OCI-LY7 (cell line): ENCODE results near the gene SLC6A18. TPM values are rescaled to one million over a fixed set of nuclear protein-coding genes. Genes with fewer than 3 reads are reported as not detected.

ENCODE experiments used
- BruUV-seq: library from RNA; stranded (reverse); fragments of 400-500 nt; replicated peaks from 2 replicates; lab custom pipeline; 2021; lab: Mats Ljungman, UMichigan
- CTCF ChIA-PET: fragments of 300-600 bp; sonication (Branson Sonifier 250); formaldehyde crosslinking; loops from one replicate; lab custom pipeline; 2022; ENCODE audit warnings: antibody characterized with exemption; ENCODE audit not compliant: unreplicated experiment; lab: Charles Lee
- POLR2A ChIA-PET: fragments of 300-600 bp; sonication (Branson Sonifier 250); formaldehyde crosslinking; loops from one replicate; lab custom pipeline; 2022; ENCODE audit warnings: antibody characterized with exemption; lab: Charles Lee
- DNase-seq: peaks from one replicate; pipeline ENCODE4 v3.0.0-alpha.2; 2015; ENCODE audit warnings: low spot score
- H2AFZ ChIP-seq: fragments of 200-600 bp; sonication (generic), shearing (Covaris generic); 2 replicates; pipeline ENCODE4 v1.6.1; 2014; ENCODE audit warnings: mild to moderate bottlenecking, antibody characterized with exemption, low read length, moderate library complexity
- H3K27ac ChIP-seq: fragments of 200-600 bp; sonication (generic); 2 replicates; pipeline ENCODE4 v1.5.1; 2014; ENCODE audit warnings: mixed run types, low read depth, mild to moderate bottlenecking, moderate library complexity, low read length, inconsistent platforms; ENCODE audit not compliant: poor library complexity, severe bottlenecking
- H3K36me3 ChIP-seq: fragments of 200-600 bp; sonication (generic); 2 replicates; pipeline ENCODE4 v1.6.1; 2014; ENCODE audit warnings: mild to moderate bottlenecking, antibody characterized with exemption, low read length, moderate library complexity, mixed read lengths; ENCODE audit not compliant: insufficient read depth
- H3K4me1 ChIP-seq: fragments of 200-600 bp; sonication (generic); 2 replicates; pipeline ENCODE4 v1.5.1; 2014; ENCODE audit warnings: mild to moderate bottlenecking, low read length; ENCODE audit not compliant: insufficient read depth, poor library complexity, severe bottlenecking
- H3K4me2 ChIP-seq: fragments of 200-600 bp; sonication (generic); 2 replicates; pipeline ENCODE4 v1.6.1; 2014; ENCODE audit warnings: mild to moderate bottlenecking, low read length
- H3K4me3 ChIP-seq: fragments of 200-600 bp; sonication (generic); 2 replicates; pipeline ENCODE4 v1.5.1; 2014; ENCODE audit warnings: mild to moderate bottlenecking, low read depth, low read length; ENCODE audit not compliant: poor library complexity, severe bottlenecking
- H3K79me2 ChIP-seq: fragments of 200-600 bp; sonication (generic); 2 replicates; pipeline ENCODE4 v1.6.1; 2016; ENCODE audit warnings: low read depth, mild to moderate bottlenecking, low read length, moderate library complexity, mixed read lengths; ENCODE audit not compliant: insufficient read depth
- H3K9me2 ChIP-seq: fragments of 200-600 bp; sonication (generic); 2 replicates; pipeline ENCODE4 v1.6.1; 2016; ENCODE audit warnings: mild to moderate bottlenecking, low read length, mixed read lengths; ENCODE audit not compliant: insufficient read depth
- H3K9me3 ChIP-seq: fragments of 200-600 bp; sonication (generic); 2 replicates; pipeline ENCODE4 v1.6.1; 2014; ENCODE audit warnings: mild to moderate bottlenecking, mixed run types, low read length, mixed read lengths
- H4K20me1 ChIP-seq: fragments of 200-600 bp; sonication (generic); 2 replicates; pipeline ENCODE4 v1.6.1; 2014; ENCODE audit warnings: mild to moderate bottlenecking, antibody characterized with exemption, low read length, moderate library complexity, mixed read lengths; ENCODE audit not compliant: insufficient read depth
- EZH2phosphoT487 ChIP-seq: fragments of 200-600 bp; sonication (generic); IDR thresholded peaks from 2 replicates; pipeline ENCODE4 v1.6.1; 2018; ENCODE audit warnings: low read depth, borderline replicate concordance, mild to moderate bottlenecking, mixed run types, antibody characterized with exemption, low read length, moderate library complexity, mixed read lengths
- intact Hi-C: fragments of 100-400 bp; cut with micrococcal nuclease; formaldehyde crosslinking; loops from one replicate; pipeline ENCODE4 v1.10.0; 2022; ENCODE audit not compliant: unreplicated experiment
- total RNA-seq, 2 experiments: library from RNA; depleted of rRNA in 1 of 2; stranded (reverse); fragments of >200 nt in 1 of 2; shearing (Covaris generic) in 1 of 2; gene quantifications; 2 replicates each; pipeline ENCODE4 v1.2.3, GENCODE V29; 2014 to 2022
- TF ChIP-seq, protein P1 (sequence below): fragments of 200-600 bp; sonication (generic); conservative IDR thresholded peaks from 2 replicates; pipeline ENCODE4 v1.5.1; 2014; ENCODE audit warnings: mild to moderate bottlenecking, antibody characterized with exemption, low read length, moderate library complexity, mixed read lengths

Gene SLC6A18
- total RNA-seq, 2 experiments from 2014 or later, result not detected

GRCh38 chr5:1207555-1207954, 17.6 kb upstream of the SLC6A18 start:
- Histone ChIP-seq H3K9me3 (no peaks in the 10 kb centered on the region), H3K4me3 (no peak overlapping the region), H2AFZ (no peak overlapping the region), H3K79me2 (no peaks in the 10 kb centered on the region), H4K20me1 (no peaks in the 10 kb centered on the region), H3K9me2 (no peaks in the 10 kb centered on the region), H3K4me1 (no peaks in the 10 kb centered on the region), H3K27ac (no peak overlapping the region), H3K36me3 (no peaks in the 10 kb centered on the region), H3K4me2 (no peak overlapping the region)
- CTCF ChIA-PET, result no interaction called here
- BruUV-seq, result no TSS peak
- POLR2A ChIA-PET, result no interaction called here
- DNase-seq, result no peak
- TF ChIP-seq, protein P1, sequence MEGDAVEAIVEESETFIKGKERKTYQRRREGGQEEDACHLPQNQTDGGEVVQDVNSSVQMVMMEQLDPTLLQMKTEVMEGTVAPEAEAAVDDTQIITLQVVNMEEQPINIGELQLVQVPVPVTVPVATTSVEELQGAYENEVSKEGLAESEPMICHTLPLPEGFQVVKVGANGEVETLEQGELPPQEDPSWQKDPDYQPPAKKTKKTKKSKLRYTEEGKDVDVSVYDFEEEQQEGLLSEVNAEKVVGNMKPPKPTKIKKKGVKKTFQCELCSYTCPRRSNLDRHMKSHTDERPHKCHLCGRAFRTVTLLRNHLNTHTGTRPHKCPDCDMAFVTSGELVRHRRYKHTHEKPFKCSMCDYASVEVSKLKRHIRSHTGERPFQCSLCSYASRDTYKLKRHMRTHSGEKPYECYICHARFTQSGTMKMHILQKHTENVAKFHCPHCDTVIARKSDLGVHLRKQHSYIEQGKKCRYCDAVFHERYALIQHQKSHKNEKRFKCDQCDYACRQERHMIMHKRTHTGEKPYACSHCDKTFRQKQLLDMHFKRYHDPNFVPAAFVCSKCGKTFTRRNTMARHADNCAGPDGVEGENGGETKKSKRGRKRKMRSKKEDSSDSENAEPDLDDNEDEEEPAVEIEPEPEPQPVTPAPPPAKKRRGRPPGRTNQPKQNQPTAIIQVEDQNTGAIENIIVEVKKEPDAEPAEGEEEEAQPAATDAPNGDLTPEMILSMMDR, result no peak
- TF ChIP-seq EZH2phosphoT487, result no peak
- intact Hi-C loops, result no loop called here

DNA sequence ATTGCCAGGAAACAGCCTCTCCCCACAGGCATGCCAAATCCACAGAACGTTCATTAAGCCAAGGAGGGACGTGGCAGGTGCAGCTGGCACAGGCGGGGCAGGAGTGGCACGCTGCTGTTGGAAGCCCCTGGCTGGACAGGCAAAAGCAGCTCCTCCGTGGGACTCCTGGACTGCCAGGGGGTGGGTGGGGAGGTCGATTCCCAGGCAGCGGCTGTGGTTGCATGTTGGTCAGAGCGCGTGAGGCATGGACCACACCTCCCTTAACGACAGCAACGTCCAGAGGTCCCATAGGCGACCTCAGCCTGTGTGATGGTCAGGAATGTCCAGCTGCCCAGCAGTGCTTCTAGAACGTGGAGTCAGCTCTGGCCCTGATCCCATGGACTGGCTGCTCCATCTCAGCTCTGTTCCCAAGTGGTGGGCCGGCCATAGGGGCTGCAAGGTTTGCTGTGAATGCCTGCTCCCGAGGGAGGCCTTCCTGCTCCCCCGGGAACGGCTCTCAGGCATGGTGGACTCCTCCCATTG, 16.9 kb upstream of the SLC6A18 start:
- H3K36me3 ChIP-seq, result no peaks in the 10 kb centered on the region
- H3K4me2 ChIP-seq, result no peak overlapping the region
- no TSS peak for BruUV-seq
- no peaks in the 10 kb centered on the region for H3K4me1 ChIP-seq
- H3K9me3 ChIP-seq, result no peaks in the 10 kb centered on the region
- no peaks in the 10 kb centered on the region for H3K79me2 ChIP-seq
- no peak overlapping the region for H3K4me3 ChIP-seq
- DNase-seq, result no peak
- no peak overlapping the region for H3K27ac ChIP-seq
- H4K20me1 ChIP-seq, result no peaks in the 10 kb centered on the region
- POLR2A ChIA-PET, result interaction anchor here (0.5 kb wide), 1 partner anchor 387 kb away, joined by 3 read pairs; no protein-coding TSS in a partner anchor
- H3K9me2 ChIP-seq, result no peaks in the 10 kb centered on the region
- TF ChIP-seq, protein P1, result no peak
- TF ChIP-seq EZH2phosphoT487, result no peak
- no peak overlapping the region for H2AFZ ChIP-seq
- CTCF ChIA-PET, result no interaction called here
- intact Hi-C loops, result no loop called here

DNA sequence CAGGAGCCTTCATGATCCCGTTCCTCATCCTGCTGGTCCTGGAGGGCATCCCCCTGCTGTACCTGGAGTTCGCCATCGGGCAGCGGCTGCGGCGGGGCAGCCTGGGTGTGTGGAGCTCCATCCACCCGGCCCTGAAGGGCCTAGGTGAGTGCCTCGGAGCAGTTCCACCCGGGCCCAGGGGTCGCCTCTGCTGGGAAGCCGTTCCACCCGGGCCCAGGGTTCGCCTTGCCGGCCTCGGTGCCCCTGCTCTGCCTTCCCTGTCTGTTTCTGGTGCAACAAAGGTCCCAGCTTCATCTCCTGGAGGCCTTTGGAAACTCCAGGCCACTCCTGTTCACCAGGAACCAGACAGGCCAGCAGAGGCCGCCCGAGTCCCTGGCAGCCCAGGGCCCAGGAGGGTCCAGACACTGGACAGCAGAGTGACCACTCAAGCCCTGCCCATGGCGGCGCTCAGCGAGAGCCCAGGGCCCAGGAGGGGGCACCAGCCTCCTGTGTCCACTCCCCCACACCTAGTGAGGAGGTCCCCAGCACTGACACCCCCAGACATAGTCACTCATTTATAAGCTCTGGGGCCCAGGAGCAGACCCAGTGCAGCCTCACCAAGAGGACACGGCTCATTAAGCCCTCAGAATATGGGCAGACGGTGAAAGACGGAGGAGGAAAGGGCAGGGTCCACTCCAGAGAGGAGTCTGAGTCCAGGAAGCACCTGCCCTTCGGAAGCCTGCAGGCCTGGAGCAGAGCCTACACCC, 16.3 kb upstream of the SLC6A18 start:
- Histone ChIP-seq H2AFZ (no peak overlapping the region), H3K9me2 (no peaks in the 10 kb centered on the region), H3K4me1 (no peaks in the 10 kb centered on the region), H4K20me1 (no peaks in the 10 kb centered on the region), H3K36me3 (no peaks in the 10 kb centered on the region), H3K27ac (no peak overlapping the region), H3K79me2 (no peaks in the 10 kb centered on the region), H3K4me2 (no peak overlapping the region), H3K4me3 (no peak overlapping the region), H3K9me3 (no peaks in the 10 kb centered on the region)
- CTCF ChIA-PET, result no interaction called here
- POLR2A ChIA-PET, result interaction anchor here (0.6 kb wide), 1 partner anchor 75 kb away, joined by 3 read pairs; no protein-coding TSS in a partner anchor
- BruUV-seq, result no TSS peak
- TF ChIP-seq, protein P1, result peak; percentile 33; the same call in 1 of the 2 replicates
- no peak for TF ChIP-seq EZH2phosphoT487
- no peak for DNase-seq
- intact Hi-C loops, result no loop called here
